Measurements from ENCODE around the gene MRPS23. TPM values are rescaled to one million over a fixed set of nuclear protein-coding genes. Genes with fewer than 3 reads are reported as not detected.

The MRPS23 gene
- total RNA-seq, 1 experiment from 2014 or later: 97.5 TPM

GRCh38 chr17:57867126-57867525 is 17.3 kb upstream of the MRPS23 start:
- Histone ChIP-seq H2AFZ (ENCODE audit: low read length) (no peak overlapping the region), H3K4me1 (ENCODE audit: insufficient read depth, low read length) (peaks cover 40% of the 10 kb centered on the region), H3F3A (ENCODE audit: low read length, unreplicated experiment) (no peaks in the 10 kb centered on the region), H3K9me3 (ENCODE audit: low read length) (no peaks in the 10 kb centered on the region), H3K4me3 (ENCODE audit: low read length) (no peak overlapping the region), H3K4me2 (ENCODE audit: low read length) (peak overlapping the region; percentile 55; the same call in 1 of the 2 replicates), H3K9me2 (replicated peaks; ENCODE audit: low read length) (no peaks in the 10 kb centered on the region), H3K27ac (ENCODE audit: low read length) (peak overlapping the region; percentile 85), H4K20me1 (ENCODE audit: low read length) (no peaks in the 10 kb centered on the region), H3K9ac (ENCODE audit: low read length) (0 out of 2 replicates have a peak overlapping the region, but pooled peaks have one; percentile 65), H3K27me3 (ENCODE audit: low read length) (no peaks in the 10 kb centered on the region), H3K79me2 (ENCODE audit: low read length) (no peaks in the 10 kb centered on the region), H3K36me3 (ENCODE audit: low read depth, low read length) (peaks cover 24% of the 10 kb centered on the region)
- intact Hi-C loops (cut with micrococcal nuclease): loop anchor here (5.0 kb wide), 1 partner anchor 35 kb away; no protein-coding TSS in a partner anchor
- no peak for ATAC-seq
- no peak for DNase-seq
- no TSS peak for BruUV-seq (replicated peaks)
- ChIA-PET POLR2A (ENCODE audit: unreplicated experiment) (no interaction called here), CTCF (no interaction called here)
- TF ChIP-seq EZH2phosphoT487 (IDR thresholded peaks at IDR 0.05; ENCODE audit: borderline replicate concordance, low read length) (no peak), EZH2 (IDR thresholded peaks at IDR 0.05; ENCODE audit: low read length, unreplicated experiment) (no peak), CTCF (conservative IDR thresholded peaks at IDR 0.05; ENCODE audit: low read depth, low read length) (no peak)

GRCh38 chr17:57866723-57867122 is 16.9 kb upstream of the MRPS23 start:
- intact Hi-C loops (cut with micrococcal nuclease): loop anchor here (5.0 kb wide), 1 partner anchor 36 kb away; no protein-coding TSS in a partner anchor
- TF ChIP-seq CTCF (conservative IDR thresholded peaks at IDR 0.05; ENCODE audit: low read depth, low read length) (no peak), EZH2 (IDR thresholded peaks at IDR 0.05; ENCODE audit: low read length, unreplicated experiment) (no peak), EZH2phosphoT487 (IDR thresholded peaks at IDR 0.05; ENCODE audit: borderline replicate concordance, low read length) (no peak)
- H2AFZ ChIP-seq (ENCODE audit: low read length): no peak overlapping the region
- no peak overlapping the region for H3K4me2 ChIP-seq (ENCODE audit: low read length)
- no peaks in the 10 kb centered on the region for H3F3A ChIP-seq (ENCODE audit: low read length, unreplicated experiment)
- H3K4me3 ChIP-seq (ENCODE audit: low read length): no peak overlapping the region
- no peaks in the 10 kb centered on the region for H3K79me2 ChIP-seq (ENCODE audit: low read length)
- H3K9me3 ChIP-seq (ENCODE audit: low read length): no peaks in the 10 kb centered on the region
- H4K20me1 ChIP-seq (ENCODE audit: low read length): no peaks in the 10 kb centered on the region
- ATAC-seq (no peak), DNase-seq (no peak)
- H3K9ac ChIP-seq (ENCODE audit: low read length): no peak overlapping the region
- peaks cover 24% of the 10 kb centered on the region for H3K36me3 ChIP-seq (ENCODE audit: low read depth, low read length)
- no peaks in the 10 kb centered on the region for H3K27me3 ChIP-seq (ENCODE audit: low read length)
- no TSS peak for BruUV-seq (replicated peaks)
- no peaks in the 10 kb centered on the region for H3K9me2 ChIP-seq (replicated peaks; ENCODE audit: low read length)
- peaks cover 42% of the 10 kb centered on the region for H3K4me1 ChIP-seq (ENCODE audit: insufficient read depth, low read length)
- H3K27ac ChIP-seq (ENCODE audit: low read length): no peak overlapping the region
- CTCF ChIA-PET: no interaction called here
- POLR2A ChIA-PET (ENCODE audit: unreplicated experiment): no interaction called here

GRCh38 chr17:57866319-57866718 is 16.5 kb upstream of the MRPS23 start:
- Histone ChIP-seq H3K9ac (ENCODE audit: low read length) (no peak overlapping the region), H3F3A (ENCODE audit: low read length, unreplicated experiment) (no peaks in the 10 kb centered on the region), H3K79me2 (ENCODE audit: low read length) (no peaks in the 10 kb centered on the region), H3K9me3 (ENCODE audit: low read length) (no peaks in the 10 kb centered on the region), H3K36me3 (ENCODE audit: low read depth, low read length) (peaks cover 23% of the 10 kb centered on the region), H3K9me2 (replicated peaks; ENCODE audit: low read length) (no peaks in the 10 kb centered on the region), H3K27me3 (ENCODE audit: low read length) (no peaks in the 10 kb centered on the region), H3K4me3 (ENCODE audit: low read length) (no peak overlapping the region), H3K4me2 (ENCODE audit: low read length) (no peak overlapping the region), H3K4me1 (ENCODE audit: insufficient read depth, low read length) (peaks cover 46% of the 10 kb centered on the region), H4K20me1 (ENCODE audit: low read length) (no peaks in the 10 kb centered on the region), H2AFZ (ENCODE audit: low read length) (no peak overlapping the region), H3K27ac (ENCODE audit: low read length) (no peak overlapping the region)
- intact Hi-C loops (cut with micrococcal nuclease): loop anchor here (5.0 kb wide), 1 partner anchor 36 kb away; no protein-coding TSS in a partner anchor
- POLR2A ChIA-PET (ENCODE audit: unreplicated experiment): no interaction called here
- no TSS peak for BruUV-seq (replicated peaks)
- CTCF ChIA-PET: no interaction called here
- no peak for ATAC-seq
- TF ChIP-seq EZH2phosphoT487 (IDR thresholded peaks at IDR 0.05; ENCODE audit: borderline replicate concordance, low read length) (no peak), CTCF (conservative IDR thresholded peaks at IDR 0.05; ENCODE audit: low read depth, low read length) (no peak), EZH2 (IDR thresholded peaks at IDR 0.05; ENCODE audit: low read length, unreplicated experiment) (no peak)
- no peak for DNase-seq
